Measurements from ENCODE around the gene FAM76A.

GRCh38 chr1:27784700-27785099 is 58.9 kb downstream of the FAM76A start:
- TF ChIP-seq FOXM1 (IDR thresholded peaks at IDR 0.05; ENCODE audit: borderline replicate concordance, low read depth) (no peak), EP300 (IDR thresholded peaks at IDR 0.05; ENCODE audit: borderline replicate concordance) (no peak), NFIC (IDR thresholded peaks at IDR 0.05) (no peak), CEBPB (IDR thresholded peaks at IDR 0.05) (no peak), USF1 (IDR thresholded peaks at IDR 0.05) (no peak), ZBTB7A (IDR thresholded peaks at IDR 0.05; ENCODE audit: low read depth) (no peak), TEAD4 (IDR thresholded peaks at IDR 0.05) (no peak), TCF12 (IDR thresholded peaks at IDR 0.05; ENCODE audit: low read depth) (no peak), REST (IDR thresholded peaks at IDR 0.05; ENCODE audit: low read depth) (no peak), CREB1 (IDR thresholded peaks at IDR 0.05; ENCODE audit: low read depth) (no peak), RAD21 (IDR thresholded peaks at IDR 0.05; ENCODE audit: low read depth) (no peak), YY1 (IDR thresholded peaks at IDR 0.05; ENCODE audit: low read depth) (no peak), TAF1 (IDR thresholded peaks at IDR 0.05; ENCODE audit: low read depth) (no peak)
